Measurements from ENCODE around the gene AFF3.

- no peak for TF ChIP-seq CTCF (IDR thresholded peaks at IDR 0.05)
- TF ChIP-seq POLR2A (IDR thresholded peaks at IDR 0.05): no peak
Measured at GRCh38 chr2:100125626-100126025, 16.8 kb downstream of the AFF3 start.
